Sigmoid colon (tissue), 4 donors: Measurements from ENCODE around the gene SMARCAD1.
"Not testable (repeated sequence)": the region's sequence is repeated elsewhere in the genome, so short reads cannot be mapped to it uniquely, and the experiment has no call there.

Source experiments
- CTCF ChIP-seq, 4 experiments: fragments of 450-650 bp in 3 of 4; fragments of 200-600 bp in 1 of 4; IDR thresholded peaks; one replicate each; pipeline ENCODE4 v1.5.1; 2016 to 2019; ENCODE audit warnings: antibody characterized with exemption in 4 of 4, mild to moderate bottlenecking in 3 of 4, moderate library complexity in 2 of 4
- EP300 ChIP-seq, 4 donors: sonication (generic); formaldehyde crosslinking; IDR thresholded peaks; one replicate each; pipeline ENCODE4 v1.6.1; 2017; ENCODE audit warnings: antibody characterized with exemption in 4 of 4
- POLR2A ChIP-seq, 2 donors: fragments of 450-650 bp; IDR thresholded peaks; one replicate each; pipeline ENCODE4 v1.6.1; 2016; ENCODE audit warnings: antibody characterized with exemption in 2 of 2, mild to moderate bottlenecking in 2 of 2, moderate library complexity in 2 of 2
- POLR2AphosphoS5 ChIP-seq, 4 donors: sonication (generic); formaldehyde crosslinking; IDR thresholded peaks; one replicate each; pipeline ENCODE4 v1.6.1; 2017; ENCODE audit warnings: antibody characterized with exemption in 4 of 4

- not testable (repeated sequence) for TF ChIP-seq POLR2AphosphoS5, EP300, CTCF, POLR2A (IDR thresholded peaks at IDR 0.05)
Observed at GRCh38 chr4:94295473-94295872, 87.8 kb downstream of the SMARCAD1 start.
